Activated T-helper 1 cell treated with anti-CD3 and anti-CD28 coated beads, Interleukin-12 subunit alpha, Interleukin-12 subunit beta, Interleukin-2, Interleukin-4 antibody, amounts not matched to agents 30 ng/mL and 10 ng/mL and 1 ng/mL, durations not matched to agents 14 hours and 24 hours and 36 hours (primary cell): ENCODE data around the gene HIPK2. TPM values are rescaled to one million over a fixed set of nuclear protein-coding genes. Genes with fewer than 3 reads are reported as not detected.

Experiments
- DNase-seq: peaks from one replicate; pipeline ENCODE4 v3.0.0; 2021; ENCODE audit warnings: low spot score
- H3K27ac Mint-ChIP-seq: one replicate; pipeline ENCODE4 v1.8.0; 2021; ENCODE audit warnings: mild to moderate bottlenecking, mixed read lengths
- H3K27me3 Mint-ChIP-seq: one replicate; pipeline ENCODE4 v1.8.0; 2022; ENCODE audit warnings: mild to moderate bottlenecking, moderate library complexity, mixed read lengths; ENCODE audit not compliant: insufficient read depth
- H3K36me3 Mint-ChIP-seq: one replicate; pipeline ENCODE4 v1.8.0; 2021; ENCODE audit warnings: low read depth, mixed read lengths
- H3K4me1 Mint-ChIP-seq: one replicate; pipeline ENCODE4 v1.8.0; 2021; ENCODE audit warnings: low read depth, mixed read lengths
- H3K4me3 Mint-ChIP-seq: one replicate; pipeline ENCODE4 v1.8.0; 2021; ENCODE audit warnings: mild to moderate bottlenecking, moderate library complexity, mixed read lengths
- H3K9me3 Mint-ChIP-seq: one replicate; pipeline ENCODE4 v1.8.0; 2021; ENCODE audit warnings: mixed read lengths
- intact Hi-C: fragments of 100-400 bp; cut with micrococcal nuclease; formaldehyde crosslinking; loops from one replicate; pipeline ENCODE4 v1.15.1; 2024
- total RNA-seq: library from RNA; stranded (reverse); gene quantifications from 2 replicates; pipeline ENCODE4 v1.2.3, GENCODE V29; 2022

Gene HIPK2
- total RNA-seq, 1 donor from 2014 or later = 28.3 TPM

- intact Hi-C loops = no loop called here
- Mint-ChIP-seq H3K27ac (no peak overlapping the region), H3K9me3 (no peaks in the 10 kb centered on the region), H3K36me3 (peaks cover 19% of the 10 kb centered on the region), H3K27me3 (no peaks in the 10 kb centered on the region), H3K4me3 (no peak overlapping the region), H3K4me1 (no peaks in the 10 kb centered on the region)
- no peak for DNase-seq
These were observed 184.9 kb downstream of the HIPK2 start for GRCh38 chr7:139592801-139593461.

- Mint-ChIP-seq H3K4me3 (no peak overlapping the region), H3K27me3 (no peaks in the 10 kb centered on the region), H3K36me3 (peaks cover 20% of the 10 kb centered on the region), H3K27ac (no peak overlapping the region), H3K4me1 (no peaks in the 10 kb centered on the region), H3K9me3 (no peaks in the 10 kb centered on the region)
- no peak for DNase-seq
- intact Hi-C loops = no loop called here
These were observed 186.1 kb downstream of the HIPK2 start for GRCh38 chr7:139591550-139592195.

- Mint-ChIP-seq H3K4me3 (no peak overlapping the region), H3K36me3 (peaks cover 18% of the 10 kb centered on the region), H3K9me3 (no peaks in the 10 kb centered on the region), H3K27me3 (no peaks in the 10 kb centered on the region), H3K4me1 (no peaks in the 10 kb centered on the region), H3K27ac (no peak overlapping the region)
- intact Hi-C loops = no loop called here
- DNase-seq = no peak
These were observed 188.3 kb downstream of the HIPK2 start for GRCh38 chr7:139589474-139589873.

GRCh38 chr7:139588632-139589031 lies 189.2 kb downstream of the HIPK2 start:
- H3K36me3 Mint-ChIP-seq = peaks cover 18% of the 10 kb centered on the region
- no peak overlapping the region for H3K4me3 Mint-ChIP-seq
- DNase-seq = no peak
- H3K9me3 Mint-ChIP-seq = no peaks in the 10 kb centered on the region
- intact Hi-C loops = no loop called here
- no peaks in the 10 kb centered on the region for H3K27me3 Mint-ChIP-seq
- H3K27ac Mint-ChIP-seq = no peak overlapping the region
- H3K4me1 Mint-ChIP-seq = no peaks in the 10 kb centered on the region

DNA sequence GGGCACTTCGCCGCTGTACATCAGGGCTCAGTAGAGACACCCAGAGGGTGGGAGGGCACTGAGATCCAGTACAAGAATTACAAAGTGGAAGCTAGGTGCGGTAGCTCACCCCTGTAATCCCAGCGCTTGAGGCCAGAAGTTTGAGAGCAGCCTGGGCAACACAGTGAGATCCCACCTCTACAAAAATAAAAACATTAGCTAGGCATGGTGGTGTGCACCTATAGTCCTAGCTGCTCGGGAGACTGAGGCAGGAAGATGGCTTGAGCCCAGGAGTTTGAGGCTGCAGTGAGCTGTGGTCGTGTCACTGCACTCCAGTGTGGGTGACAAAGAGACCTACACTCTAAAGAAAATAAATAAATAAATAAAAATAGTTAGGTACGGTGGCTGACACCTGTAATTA lies 190.3 kb downstream of the HIPK2 start:
- DNase-seq = no peak
- intact Hi-C loops = no loop called here
- Mint-ChIP-seq H3K27ac (no peak overlapping the region), H3K36me3 (peaks cover 14% of the 10 kb centered on the region), H3K9me3 (no peaks in the 10 kb centered on the region), H3K4me1 (no peaks in the 10 kb centered on the region), H3K27me3 (no peaks in the 10 kb centered on the region), H3K4me3 (no peak overlapping the region)

- no peak for DNase-seq
- H3K36me3 Mint-ChIP-seq = peaks cover 13% of the 10 kb centered on the region
- no peaks in the 10 kb centered on the region for H3K27me3 Mint-ChIP-seq
- H3K4me1 Mint-ChIP-seq = no peaks in the 10 kb centered on the region
- intact Hi-C loops = no loop called here
- H3K4me3 Mint-ChIP-seq = no peak overlapping the region
- no peak overlapping the region for H3K27ac Mint-ChIP-seq
- H3K9me3 Mint-ChIP-seq = no peaks in the 10 kb centered on the region
These were observed 191.5 kb downstream of the HIPK2 start for GRCh38 chr7:139586286-139586685.

DNA sequence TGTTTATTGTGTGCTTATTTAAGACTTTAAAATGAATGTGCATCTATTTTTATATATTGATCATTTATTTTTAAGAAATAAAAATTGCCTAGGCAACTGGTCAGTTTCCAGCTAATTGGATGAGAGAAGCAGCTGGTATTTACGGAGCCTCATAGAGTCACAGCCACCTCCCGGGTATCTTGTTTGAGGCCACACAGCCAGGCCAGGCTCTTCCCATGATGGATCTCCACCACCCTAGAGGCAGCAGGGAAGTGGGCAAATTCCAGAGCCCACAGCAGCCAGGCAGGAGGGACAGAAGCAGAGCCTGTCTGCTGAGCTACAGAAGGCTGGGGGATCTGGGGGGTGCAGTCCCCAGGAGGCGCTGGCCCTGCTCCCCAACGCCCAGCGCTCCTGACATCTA lies 192.8 kb downstream of the HIPK2 start:
- Mint-ChIP-seq H3K36me3 (peaks cover 9% of the 10 kb centered on the region), H3K4me1 (no peaks in the 10 kb centered on the region), H3K9me3 (no peaks in the 10 kb centered on the region), H3K4me3 (no peak overlapping the region), H3K27me3 (no peaks in the 10 kb centered on the region), H3K27ac (no peak overlapping the region)
- intact Hi-C loops = no loop called here
- DNase-seq = no peak

DNA sequence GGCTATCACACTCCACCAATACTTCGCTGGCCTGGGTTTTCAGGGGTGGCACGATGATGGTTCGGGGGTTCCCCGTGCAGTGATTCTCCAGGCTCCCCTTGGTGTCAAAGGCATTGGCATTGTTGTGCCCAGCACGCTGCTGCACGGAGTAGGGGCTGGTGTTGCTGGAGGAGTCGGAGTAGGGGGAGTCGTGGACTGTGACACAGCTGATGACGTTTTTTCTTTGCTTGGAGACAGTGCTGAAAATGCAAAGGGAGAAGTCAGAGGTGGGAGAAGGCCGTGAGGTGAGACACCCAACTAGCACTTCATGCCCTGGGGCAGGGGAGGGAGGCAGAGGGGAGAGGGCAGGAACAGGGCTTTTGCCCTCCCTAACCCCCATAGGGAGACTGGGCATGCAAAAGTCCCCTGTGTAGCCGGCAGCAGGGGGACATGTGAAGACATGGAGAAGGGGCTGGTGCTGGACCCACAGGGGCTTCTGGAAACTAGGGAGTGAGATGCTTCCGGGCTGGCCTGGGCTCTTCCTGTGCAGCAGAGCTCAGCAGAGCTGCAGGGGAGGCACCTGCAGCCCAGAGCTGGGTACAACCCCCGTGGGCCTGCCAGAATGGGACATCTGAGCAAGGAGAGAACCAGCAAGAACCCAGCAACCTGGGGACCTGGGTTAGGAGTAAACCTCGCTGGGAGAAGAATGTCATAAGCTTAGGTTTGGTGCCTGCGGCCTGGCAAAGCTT lies 193.8 kb downstream of the HIPK2 start:
- Mint-ChIP-seq H3K9me3 (no peaks in the 10 kb centered on the region), H3K4me3 (no peak overlapping the region), H3K27me3 (no peaks in the 10 kb centered on the region), H3K4me1 (no peaks in the 10 kb centered on the region), H3K36me3 (peaks cover 9% of the 10 kb centered on the region), H3K27ac (no peak overlapping the region)
- no peak for DNase-seq
- intact Hi-C loops = no loop called here

DNA sequence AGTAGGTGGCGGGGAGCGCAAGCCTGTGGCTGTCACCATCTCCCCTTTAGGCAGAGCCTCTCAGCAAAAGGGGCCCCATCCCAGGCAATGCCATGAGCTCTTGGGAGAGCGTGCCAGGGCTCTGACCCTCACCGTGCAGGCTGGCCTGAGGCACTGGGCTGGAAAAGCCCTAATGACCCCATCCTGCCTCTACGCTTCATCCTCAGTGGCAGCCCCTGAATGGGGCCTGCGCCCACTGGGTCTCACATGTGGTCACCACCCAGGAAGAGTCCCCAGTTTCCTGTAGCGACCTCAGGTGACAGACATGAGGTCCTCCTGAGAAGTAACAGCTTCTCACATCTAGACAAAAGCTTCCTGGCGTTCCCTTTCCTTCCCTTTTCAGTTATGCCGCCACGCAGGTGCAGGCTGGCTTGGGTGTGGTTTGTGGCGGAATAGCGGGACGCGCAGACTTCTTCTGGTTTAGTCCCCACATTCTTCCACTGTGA lies 195.1 kb downstream of the HIPK2 start:
- no peaks in the 10 kb centered on the region for H3K9me3 Mint-ChIP-seq
- H3K27me3 Mint-ChIP-seq = no peaks in the 10 kb centered on the region
- H3K4me3 Mint-ChIP-seq = no peak overlapping the region
- no peak for DNase-seq
- H3K27ac Mint-ChIP-seq = no peak overlapping the region
- no peaks in the 10 kb centered on the region for H3K4me1 Mint-ChIP-seq
- H3K36me3 Mint-ChIP-seq = peaks cover 6% of the 10 kb centered on the region
- intact Hi-C loops = no loop called here

- H3K27me3 Mint-ChIP-seq = no peaks in the 10 kb centered on the region
- intact Hi-C loops = no loop called here
- H3K36me3 Mint-ChIP-seq = peaks cover 6% of the 10 kb centered on the region
- DNase-seq = no peak
- no peak overlapping the region for H3K27ac Mint-ChIP-seq
- H3K9me3 Mint-ChIP-seq = no peaks in the 10 kb centered on the region
- no peak overlapping the region for H3K4me3 Mint-ChIP-seq
- no peaks in the 10 kb centered on the region for H3K4me1 Mint-ChIP-seq
These were observed 195.6 kb downstream of the HIPK2 start for GRCh38 chr7:139582130-139582650.

- intact Hi-C loops = no loop called here
- H3K4me1 Mint-ChIP-seq = no peaks in the 10 kb centered on the region
- no peak for DNase-seq
- H3K9me3 Mint-ChIP-seq = no peaks in the 10 kb centered on the region
- H3K4me3 Mint-ChIP-seq = no peak overlapping the region
- no peaks in the 10 kb centered on the region for H3K27me3 Mint-ChIP-seq
- no peak overlapping the region for H3K27ac Mint-ChIP-seq
- peaks cover 1% of the 10 kb centered on the region for H3K36me3 Mint-ChIP-seq
These were observed 197.4 kb downstream of the HIPK2 start for GRCh38 chr7:139580435-139580834.

DNA sequence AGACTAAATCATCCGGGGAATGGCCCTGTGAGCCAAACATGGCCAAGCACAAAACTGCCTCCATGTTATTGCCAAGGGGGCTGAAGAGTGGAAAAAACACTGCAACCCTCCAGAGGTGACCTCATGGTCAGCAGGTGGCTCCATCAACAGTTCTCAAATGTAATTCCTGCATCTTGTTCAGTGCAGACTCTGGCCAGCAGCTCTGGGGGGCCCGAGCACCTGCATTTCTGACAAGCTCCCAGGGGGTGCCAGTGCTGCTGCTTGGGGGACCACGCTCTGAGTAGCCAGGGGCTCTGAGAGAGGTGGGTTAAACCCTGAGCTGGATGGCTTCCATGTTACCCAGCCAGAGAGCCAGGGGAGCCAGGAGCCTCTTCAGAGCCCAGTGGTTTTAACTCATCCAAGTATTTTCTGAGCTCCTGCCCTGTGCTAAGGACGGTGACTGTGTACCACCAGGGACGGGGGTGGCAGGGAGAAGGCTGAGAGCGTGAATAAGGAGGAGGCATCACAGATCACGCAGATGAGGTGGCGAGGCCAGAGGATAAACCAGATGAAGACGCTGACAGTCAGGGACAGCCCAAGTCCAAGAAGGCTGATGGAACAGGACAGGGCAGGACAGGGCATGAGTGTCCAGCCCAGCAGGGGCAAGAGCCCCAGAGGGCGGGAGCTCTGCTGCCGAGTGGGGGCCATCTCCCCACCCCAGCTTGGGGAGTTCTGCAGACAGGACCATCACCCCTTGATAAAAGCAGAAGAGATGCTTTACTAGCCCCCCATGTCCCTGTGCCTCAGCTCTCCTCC lies 201.4 kb downstream of the HIPK2 start:
- Mint-ChIP-seq H3K36me3 (peaks cover 9% of the 10 kb centered on the region), H3K4me1 (no peaks in the 10 kb centered on the region), H3K27ac (no peak overlapping the region), H3K4me3 (no peak overlapping the region), H3K27me3 (no peaks in the 10 kb centered on the region), H3K9me3 (no peaks in the 10 kb centered on the region)
- no peak for DNase-seq
- intact Hi-C loops = no loop called here
